ENCODE measurements around the gene IRS2.

Gene IRS2

GRCh38 chr13:109779876-109780510, 6.4 kb downstream of the IRS2 start:
- H3K4me3 ChIP-seq (ENCODE audit: low read length), result no peak overlapping the region
- no peak for TF ChIP-seq ZNF274 (IDR thresholded peaks at IDR 0.05; ENCODE audit: low read depth, low read length)

DNA sequence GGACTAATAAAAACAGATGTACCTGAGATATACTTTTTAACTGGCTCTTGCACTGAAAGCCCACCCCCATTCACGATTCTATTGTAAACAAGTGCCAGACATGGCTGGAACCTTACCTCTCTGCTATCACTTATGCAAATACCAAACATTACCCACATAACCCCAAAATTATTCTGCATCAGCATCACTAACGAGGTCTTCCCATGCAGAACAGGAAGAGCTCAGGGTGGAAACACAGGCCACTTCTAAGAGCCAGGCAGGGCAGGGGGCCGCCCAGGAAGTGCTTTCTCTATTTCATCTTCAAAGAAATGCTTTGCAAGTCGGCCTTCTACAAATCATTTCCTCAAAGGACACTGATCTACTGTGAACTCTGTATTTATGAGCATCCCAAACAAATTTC, 7.3 kb downstream of the IRS2 start:
- no peak for TF ChIP-seq ZNF274 (IDR thresholded peaks at IDR 0.05; ENCODE audit: low read depth, low read length)
- no peak overlapping the region for H3K4me3 ChIP-seq (ENCODE audit: low read length)

GRCh38 chr13:109778102-109778542, 8.3 kb downstream of the IRS2 start:
- H3K4me3 ChIP-seq (ENCODE audit: low read length), result no peak overlapping the region
- TF ChIP-seq ZNF274 (IDR thresholded peaks at IDR 0.05; ENCODE audit: low read depth, low read length), result no peak

DNA sequence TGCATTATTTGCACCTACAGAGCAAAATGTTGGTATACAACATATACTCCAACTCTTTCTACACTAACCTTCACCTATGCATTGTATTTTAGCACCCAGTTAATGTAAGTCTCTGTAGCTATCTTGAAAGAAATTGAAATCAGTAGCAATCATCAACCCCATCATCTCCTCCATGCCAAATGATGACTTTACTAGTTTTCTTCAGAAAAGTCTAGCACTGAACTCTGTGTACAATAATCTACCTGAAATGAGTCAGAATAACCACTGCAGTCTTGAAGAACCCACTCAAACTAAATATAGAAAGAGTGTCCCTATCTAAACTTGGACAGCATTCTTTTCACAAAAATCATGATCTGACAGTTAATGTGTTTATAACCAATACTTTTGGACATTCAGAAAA, 9.8 kb downstream of the IRS2 start:
- no peak overlapping the region for H3K4me3 ChIP-seq (ENCODE audit: low read length)

DNA sequence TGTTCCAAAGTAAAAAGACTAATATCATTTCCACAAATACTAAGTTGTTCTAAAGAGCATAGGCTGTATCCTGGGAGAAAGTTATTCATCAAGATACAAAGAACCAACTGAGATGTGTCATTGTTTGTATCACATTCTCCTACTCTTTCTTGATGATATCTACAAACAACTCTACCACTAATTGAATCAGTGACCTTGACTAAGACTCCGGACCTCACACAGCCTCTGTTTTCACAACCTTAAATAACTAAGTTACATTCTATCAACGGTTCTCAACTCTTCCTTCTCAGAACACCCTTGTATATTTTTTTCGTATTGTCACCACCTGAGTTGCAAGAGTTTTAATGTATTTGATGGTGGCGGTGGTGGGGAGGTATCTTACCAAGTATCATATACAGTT, 12.6 kb downstream of the IRS2 start:
- no peak overlapping the region for H3K4me3 ChIP-seq (ENCODE audit: low read length)

More for the DNA sequence above, 9.8 kb downstream of the IRS2 start:
- no peak for TF ChIP-seq ZNF274 (IDR thresholded peaks at IDR 0.05; ENCODE audit: low read depth, low read length)

DNA sequence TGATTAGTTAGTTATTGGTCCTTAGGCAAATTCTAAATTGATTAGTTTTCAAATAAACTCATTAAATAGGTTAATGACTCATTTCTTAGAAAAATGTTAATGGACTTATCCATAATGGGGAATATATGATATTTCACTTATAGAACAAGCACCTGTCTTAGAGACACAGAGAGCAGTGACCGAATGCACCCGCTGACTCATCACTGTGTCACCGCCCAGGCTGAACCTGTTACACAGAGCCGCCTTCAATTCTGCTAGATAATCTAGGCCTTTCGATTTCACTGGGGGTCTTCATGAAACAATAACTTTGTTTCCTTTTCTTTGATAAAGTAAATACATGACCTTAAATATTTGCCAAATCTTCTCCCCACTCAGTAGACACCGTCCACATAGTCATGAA, 13.1 kb downstream of the IRS2 start:
- no peak overlapping the region for H3K4me3 ChIP-seq (ENCODE audit: low read length)
- no peak for TF ChIP-seq ZNF274 (IDR thresholded peaks at IDR 0.05; ENCODE audit: low read depth, low read length)

More for the DNA sequence above, 12.6 kb downstream of the IRS2 start:
- no peak for TF ChIP-seq ZNF274 (IDR thresholded peaks at IDR 0.05; ENCODE audit: low read depth, low read length)

DNA sequence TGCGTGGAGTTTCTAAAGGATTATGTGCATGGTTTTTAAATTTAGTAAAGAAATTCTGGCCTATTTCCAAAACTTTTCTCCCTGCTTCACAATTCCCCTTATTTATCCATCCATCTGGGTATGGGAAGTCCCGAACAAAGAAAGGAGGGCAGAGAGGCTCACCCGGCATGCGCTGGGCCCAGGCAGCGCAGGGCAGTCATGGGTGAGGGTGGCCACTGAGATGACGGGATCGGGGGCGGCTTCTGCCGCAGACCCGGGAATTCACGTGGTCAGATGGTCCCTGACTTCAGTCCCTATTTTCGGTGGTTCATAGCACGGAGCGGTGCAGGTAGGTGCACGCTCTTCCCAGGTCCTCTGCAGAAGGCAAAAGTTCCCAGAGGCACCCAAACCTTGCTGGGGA, 14.5 kb downstream of the IRS2 start:
- no peak for TF ChIP-seq ZNF274 (IDR thresholded peaks at IDR 0.05; ENCODE audit: low read depth, low read length)

DNA sequence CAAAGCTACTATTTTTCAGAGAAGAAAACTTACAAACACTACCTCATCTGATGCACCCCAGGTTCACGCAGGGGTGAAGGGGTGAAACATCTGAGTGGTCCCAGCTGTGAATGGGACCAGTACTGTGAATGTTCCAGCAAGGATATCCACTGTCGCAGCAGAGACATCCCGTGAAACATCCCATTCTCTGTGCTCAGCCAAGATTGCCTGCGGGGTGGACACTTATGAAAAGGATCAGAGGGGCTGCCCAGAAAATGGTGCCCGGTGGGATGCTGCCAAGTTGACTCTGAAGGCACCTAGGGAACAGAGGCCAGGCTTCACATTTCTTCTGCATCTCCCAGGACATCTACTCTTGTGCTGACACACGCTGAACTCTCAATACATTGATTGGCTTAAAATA, 15.9 kb downstream of the IRS2 start:
- no peak for TF ChIP-seq ZNF274 (IDR thresholded peaks at IDR 0.05; ENCODE audit: low read depth, low read length)

More for the DNA sequence above, 14.5 kb downstream of the IRS2 start:
- H3K4me3 ChIP-seq (ENCODE audit: low read length), result no peak overlapping the region

DNA sequence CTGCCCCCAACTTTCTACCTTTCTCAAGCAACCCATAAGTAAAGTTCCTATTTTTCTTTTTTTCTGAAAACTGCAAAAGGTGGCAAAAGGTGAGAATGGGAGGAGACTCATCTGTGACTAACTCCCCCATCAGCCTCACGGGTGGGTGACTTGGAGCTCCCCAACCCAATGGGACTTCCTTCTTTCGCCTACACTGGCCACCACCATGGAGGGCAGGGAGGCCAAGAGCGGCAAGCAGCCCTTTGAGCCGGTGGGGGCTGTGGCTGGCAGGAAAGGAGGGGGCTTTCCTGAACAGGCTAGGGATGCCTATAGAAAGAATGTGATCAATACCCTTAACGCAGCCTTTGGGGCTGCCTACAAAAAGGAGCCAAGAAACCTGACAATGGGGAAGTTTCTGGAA, 16.5 kb downstream of the IRS2 start:
- H3K4me3 ChIP-seq (ENCODE audit: low read length), result no peak overlapping the region
- TF ChIP-seq ZNF274 (IDR thresholded peaks at IDR 0.05; ENCODE audit: low read depth, low read length), result no peak

More for the DNA sequence above, 15.9 kb downstream of the IRS2 start:
- H3K4me3 ChIP-seq (ENCODE audit: low read length), result no peak overlapping the region

DNA sequence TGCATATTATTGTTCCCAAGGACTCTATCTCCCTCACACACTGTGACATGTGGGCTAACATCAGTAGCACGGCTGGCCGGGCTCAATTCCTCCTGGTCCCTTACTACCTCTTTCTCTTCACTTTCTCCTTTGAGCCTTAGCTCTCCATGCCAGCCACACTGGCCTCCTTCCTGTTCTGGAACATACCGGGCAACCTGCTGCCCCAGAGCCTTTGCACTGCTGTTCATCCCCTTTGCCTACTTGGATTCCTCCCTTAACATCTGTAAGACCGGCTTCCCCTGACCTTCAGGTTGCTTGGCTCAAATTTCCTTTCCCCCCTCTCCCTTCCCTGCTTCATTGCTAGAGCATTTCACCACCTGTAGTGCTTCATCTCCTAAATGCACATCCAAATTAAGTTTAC, 17.1 kb downstream of the IRS2 start:
- H3K4me3 ChIP-seq (ENCODE audit: low read length), result no peak overlapping the region
- no peak for TF ChIP-seq ZNF274 (IDR thresholded peaks at IDR 0.05; ENCODE audit: low read depth, low read length)

- TF ChIP-seq ZNF274 (IDR thresholded peaks at IDR 0.05; ENCODE audit: low read depth, low read length), result no peak
- no peak overlapping the region for H3K4me3 ChIP-seq (ENCODE audit: low read length)
Measured at GRCh38 chr13:109768616-109769015, 17.8 kb downstream of the IRS2 start.

DNA sequence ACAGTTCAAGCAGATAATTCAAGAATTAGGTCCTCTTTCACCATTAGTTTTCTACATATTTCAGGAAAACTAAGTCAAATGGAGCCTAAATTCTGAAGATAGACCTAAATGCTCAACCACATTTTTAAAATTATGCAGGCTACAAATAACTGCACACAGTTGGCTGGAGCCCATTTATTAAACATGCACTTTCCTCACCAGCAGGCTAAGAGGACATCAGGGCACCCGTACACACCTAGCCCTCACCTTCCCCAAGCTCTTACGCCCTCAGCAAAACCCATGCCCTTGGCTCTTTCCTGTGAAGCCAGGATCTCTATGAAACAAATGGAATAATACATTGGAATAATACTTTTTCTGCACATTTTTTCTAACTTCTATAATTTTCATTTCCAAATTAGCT, 18.2 kb downstream of the IRS2 start:
- H3K4me3 ChIP-seq (ENCODE audit: low read length), result no peak overlapping the region
- TF ChIP-seq ZNF274 (IDR thresholded peaks at IDR 0.05; ENCODE audit: low read depth, low read length), result no peak

DNA sequence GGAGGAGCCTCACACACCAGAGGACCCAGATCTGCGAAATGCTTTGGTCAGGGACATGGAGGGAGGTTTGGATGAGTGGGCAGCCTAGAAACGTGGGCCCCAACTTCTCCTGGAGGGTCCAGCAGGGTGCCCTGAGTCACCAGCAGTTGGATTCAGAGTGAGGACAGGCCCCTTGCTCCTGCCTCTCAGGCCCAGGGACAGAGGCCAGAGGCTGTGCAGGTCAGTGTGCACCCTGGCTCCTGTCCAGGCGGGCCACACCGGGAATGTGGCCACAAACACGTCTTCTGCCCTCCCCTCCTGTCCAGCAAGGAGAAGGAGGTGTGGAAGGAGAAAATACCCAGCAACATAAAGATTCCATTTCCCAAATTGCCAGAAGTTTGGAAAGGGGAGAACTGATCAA, 19.4 kb downstream of the IRS2 start:
- TF ChIP-seq ZNF274 (IDR thresholded peaks at IDR 0.05; ENCODE audit: low read depth, low read length), result no peak
- no peak overlapping the region for H3K4me3 ChIP-seq (ENCODE audit: low read length)

DNA sequence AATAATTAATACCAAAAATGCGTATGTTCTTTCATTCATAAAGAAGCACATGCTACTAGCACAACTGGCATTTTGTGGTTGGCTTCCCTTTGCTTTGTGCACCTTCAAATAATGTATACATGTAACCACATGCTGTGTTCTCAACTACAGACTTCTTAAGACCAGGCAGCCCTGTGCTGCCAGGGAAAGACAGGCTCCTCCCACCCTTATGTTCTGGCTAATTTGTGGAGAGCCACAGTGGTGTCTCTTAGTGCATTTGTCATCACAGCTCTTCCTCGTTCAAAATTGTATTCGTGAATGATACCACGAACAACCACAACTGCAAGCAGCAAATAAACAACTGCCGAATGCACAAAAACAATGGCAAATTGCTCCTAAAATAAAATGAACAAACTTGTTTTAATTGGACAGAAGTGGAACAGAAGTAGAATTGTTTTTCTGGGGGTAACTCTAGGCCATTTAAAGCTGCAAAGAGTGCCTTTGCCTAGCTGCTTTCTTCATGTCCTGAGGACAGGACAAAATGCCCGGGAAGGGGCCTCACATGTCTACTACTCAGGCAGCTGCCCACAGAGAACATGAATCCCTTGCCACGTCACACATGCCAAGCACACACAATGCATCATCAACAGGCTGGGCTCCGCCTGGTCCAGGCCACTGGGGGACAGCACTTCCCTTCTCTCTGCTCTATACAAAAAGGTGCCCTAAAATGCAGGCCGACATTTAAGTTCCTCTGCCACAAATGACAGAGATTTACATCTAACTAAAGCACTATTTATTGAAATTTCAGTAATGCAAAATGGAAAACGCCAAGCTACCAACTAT, 21.7 kb downstream of the IRS2 start:
- no peak for TF ChIP-seq ZNF274 (IDR thresholded peaks at IDR 0.05; ENCODE audit: low read depth, low read length)
- no peak overlapping the region for H3K4me3 ChIP-seq (ENCODE audit: low read length)

GRCh38 chr13:109764045-109764444, 22.3 kb downstream of the IRS2 start:
- no peak for TF ChIP-seq ZNF274 (IDR thresholded peaks at IDR 0.05; ENCODE audit: low read depth, low read length)
- no peak overlapping the region for H3K4me3 ChIP-seq (ENCODE audit: low read length)

Measured in GM08714 (cell line).